ENCODE data around the gene CHAF1B.

DNA sequence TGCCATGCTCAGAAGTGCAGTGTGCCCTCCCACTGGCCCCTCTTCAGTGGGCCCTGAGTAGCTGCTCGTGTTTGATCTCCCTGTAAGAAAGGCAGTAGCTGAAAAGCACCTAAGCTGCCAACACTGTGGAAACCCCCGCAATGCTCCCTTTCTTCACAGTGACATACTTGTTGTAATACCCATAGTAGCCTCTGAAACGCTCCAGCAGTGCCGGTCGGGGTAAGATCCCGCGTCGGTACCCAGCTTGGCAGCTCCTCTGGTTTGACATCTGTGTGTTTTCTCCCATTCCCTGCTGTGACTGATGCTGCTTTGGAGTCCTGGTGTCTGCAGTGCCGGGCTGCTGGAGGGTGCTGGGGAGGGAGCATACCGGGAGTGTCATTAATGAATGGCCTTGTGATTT lies 3.6 kb downstream of the CHAF1B start:
- TF ChIP-seq, protein P1, sequence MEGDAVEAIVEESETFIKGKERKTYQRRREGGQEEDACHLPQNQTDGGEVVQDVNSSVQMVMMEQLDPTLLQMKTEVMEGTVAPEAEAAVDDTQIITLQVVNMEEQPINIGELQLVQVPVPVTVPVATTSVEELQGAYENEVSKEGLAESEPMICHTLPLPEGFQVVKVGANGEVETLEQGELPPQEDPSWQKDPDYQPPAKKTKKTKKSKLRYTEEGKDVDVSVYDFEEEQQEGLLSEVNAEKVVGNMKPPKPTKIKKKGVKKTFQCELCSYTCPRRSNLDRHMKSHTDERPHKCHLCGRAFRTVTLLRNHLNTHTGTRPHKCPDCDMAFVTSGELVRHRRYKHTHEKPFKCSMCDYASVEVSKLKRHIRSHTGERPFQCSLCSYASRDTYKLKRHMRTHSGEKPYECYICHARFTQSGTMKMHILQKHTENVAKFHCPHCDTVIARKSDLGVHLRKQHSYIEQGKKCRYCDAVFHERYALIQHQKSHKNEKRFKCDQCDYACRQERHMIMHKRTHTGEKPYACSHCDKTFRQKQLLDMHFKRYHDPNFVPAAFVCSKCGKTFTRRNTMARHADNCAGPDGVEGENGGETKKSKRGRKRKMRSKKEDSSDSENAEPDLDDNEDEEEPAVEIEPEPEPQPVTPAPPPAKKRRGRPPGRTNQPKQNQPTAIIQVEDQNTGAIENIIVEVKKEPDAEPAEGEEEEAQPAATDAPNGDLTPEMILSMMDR (IDR thresholded peaks at IDR 0.05; ENCODE audit: low read depth, low read length, poor library complexity, severe bottlenecking), result no peak
- TF ChIP-seq EZH2phosphoT487 (IDR thresholded peaks at IDR 0.05; ENCODE audit: borderline replicate concordance, low read length), result no peak

Measured in DOHH2 (cell line).